Erythroblast (primary cell): ENCODE data around the gene GRIK2.

ENCODE experiments used
- GATA1 ChIP-seq: IDR thresholded peaks from 2 replicates; pipeline ENCODE4 v1.6.1; 2011; ENCODE audit warnings: low read depth, mild to moderate bottlenecking, control low read depth, low read length, moderate library complexity
- POLR2A ChIP-seq: IDR thresholded peaks from 2 replicates; pipeline ENCODE4 v1.6.1; 2011; ENCODE audit warnings: mild to moderate bottlenecking, low read length

DNA sequence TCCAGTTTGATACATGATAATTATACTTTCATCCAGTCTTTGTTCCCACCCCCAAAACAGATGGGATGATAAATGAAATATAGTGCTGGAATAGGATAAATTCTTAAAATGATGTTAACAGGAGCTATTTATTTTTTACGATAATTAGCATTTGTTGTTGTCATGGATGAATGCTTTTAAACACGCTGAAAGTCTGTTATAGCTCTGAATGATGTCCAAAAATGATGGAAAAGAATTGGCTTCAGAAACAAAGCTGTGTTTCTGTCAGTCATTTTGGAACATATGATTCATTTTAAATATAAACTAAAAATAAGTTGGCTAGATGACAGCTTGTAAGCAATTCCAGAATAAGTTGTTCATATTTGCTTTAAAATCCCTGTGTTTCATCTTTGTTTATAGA lies 237.4 kb downstream of the GRIK2 start:
- TF ChIP-seq POLR2A (no peak), GATA1 (no peak)
